GM18868 (cell line): ENCODE data around the gene SLC22A12.
"Not testable (repeated sequence)": the region's sequence is repeated elsewhere in the genome, so short reads cannot be mapped to it uniquely, and the experiment has no call there.

ENCODE experiments used
- ATAC-seq: cut with Tn5 transposase; IDR thresholded peaks from one replicate; pipeline ENCODE4 v1.9.1; 2021; ENCODE audit warnings: mild to moderate bottlenecking, moderate library complexity; ENCODE audit not compliant: unreplicated experiment

Gene SLC22A12

DNA sequence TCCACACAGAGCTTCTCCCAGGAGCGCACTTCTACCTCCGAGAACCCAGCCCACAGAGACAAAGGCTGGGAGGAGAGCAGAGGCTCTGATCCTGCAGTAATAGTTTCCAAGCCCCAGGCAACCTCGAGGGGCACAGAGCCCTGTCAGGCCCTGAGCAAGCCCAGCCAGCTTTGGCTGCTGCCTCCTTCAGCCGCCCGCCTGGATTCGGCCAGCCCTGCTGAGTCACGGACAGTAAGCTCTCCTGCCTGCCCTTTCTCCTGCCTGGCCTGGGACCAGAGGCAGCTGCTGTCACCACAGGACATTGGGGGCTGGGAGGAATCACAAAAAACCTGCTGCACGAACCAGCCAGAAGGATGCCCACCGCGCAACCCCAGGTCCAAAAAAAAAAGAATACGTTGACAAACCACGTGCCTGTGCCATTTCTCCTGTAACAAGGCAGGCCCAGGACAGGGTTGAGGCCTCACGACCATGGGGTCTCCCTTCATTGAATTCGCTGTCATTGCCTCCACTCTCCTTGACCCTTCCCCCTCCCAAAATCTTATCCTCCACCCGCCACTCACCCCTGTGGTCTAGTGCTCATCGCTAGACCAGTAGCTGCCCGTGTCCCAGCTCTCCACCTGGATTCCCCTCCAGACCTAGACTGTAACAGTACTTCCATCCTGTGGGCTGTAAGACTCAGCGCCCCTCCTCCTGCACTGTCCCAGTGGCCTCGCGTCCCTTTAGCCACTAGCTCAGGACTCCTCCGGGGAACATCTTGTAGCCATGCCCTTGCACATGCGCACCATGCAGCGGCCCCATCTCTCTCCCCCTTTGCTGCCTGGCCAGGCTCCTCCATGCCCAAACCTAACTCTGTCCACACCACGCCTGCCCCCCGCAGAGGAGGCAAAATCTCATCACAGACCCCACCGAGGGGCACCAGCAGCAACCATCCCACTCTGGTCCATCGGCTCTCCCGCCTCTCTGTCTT is 7.4 kb upstream of the SLC22A12 start:
- no peak for ATAC-seq

DNA sequence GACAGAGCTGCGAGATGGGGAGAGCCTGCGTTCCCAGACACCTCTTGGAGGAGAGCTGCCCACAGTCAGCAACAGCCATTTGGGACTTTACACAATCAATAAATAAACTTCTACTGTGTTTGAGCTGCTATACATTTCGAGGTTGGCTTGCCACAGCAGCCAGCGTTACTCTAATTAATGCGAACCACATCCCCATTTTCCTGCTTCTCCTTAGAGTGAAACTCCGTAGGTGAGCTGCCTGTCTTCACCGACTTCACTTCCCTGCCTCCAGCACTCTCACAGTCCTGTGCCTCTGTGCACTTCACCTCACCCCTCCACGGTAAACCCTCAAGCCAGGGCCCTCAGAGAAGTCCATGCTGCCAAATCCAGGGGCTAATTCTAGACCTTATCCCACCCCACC is 5.9 kb upstream of the SLC22A12 start:
- no peak for ATAC-seq

DNA sequence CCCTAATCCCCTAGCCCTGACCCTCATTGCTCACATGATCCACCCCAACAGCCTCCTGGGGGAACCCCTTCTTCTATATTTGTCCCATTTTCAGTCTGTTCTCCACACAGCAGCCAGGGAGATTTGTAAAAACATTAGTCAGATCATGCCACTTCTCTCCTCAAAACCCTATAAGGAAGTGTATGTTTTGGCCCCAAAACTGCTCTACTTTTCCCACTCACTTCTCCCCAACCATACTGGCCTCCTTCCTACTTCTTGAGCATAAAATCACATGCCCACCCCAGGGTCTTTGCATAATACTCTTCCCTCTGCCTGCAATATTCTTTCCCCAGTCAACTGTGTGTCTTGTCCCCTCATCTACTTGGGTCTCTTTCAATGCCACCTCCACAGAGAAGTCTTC is 4.7 kb upstream of the SLC22A12 start:
- no peak for ATAC-seq

DNA sequence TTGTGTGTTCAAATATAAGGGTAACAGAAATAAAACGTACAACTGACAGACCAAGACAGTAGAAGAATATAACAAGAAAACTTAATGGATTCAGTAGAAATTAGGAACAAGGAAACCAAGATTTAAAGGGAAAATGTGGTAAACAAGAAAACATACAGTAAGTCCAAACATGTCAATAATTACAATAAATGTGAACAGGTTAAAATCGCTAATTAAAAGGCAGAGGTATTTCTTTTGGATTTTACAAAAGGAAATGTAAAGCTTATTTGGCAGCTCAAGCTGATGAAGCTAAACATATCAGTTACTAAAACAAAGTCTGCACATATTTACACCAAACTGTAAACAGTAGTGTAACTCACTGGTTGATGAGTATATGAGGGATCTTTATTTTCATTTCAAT is 2.3 kb upstream of the SLC22A12 start:
- no peak for ATAC-seq

DNA sequence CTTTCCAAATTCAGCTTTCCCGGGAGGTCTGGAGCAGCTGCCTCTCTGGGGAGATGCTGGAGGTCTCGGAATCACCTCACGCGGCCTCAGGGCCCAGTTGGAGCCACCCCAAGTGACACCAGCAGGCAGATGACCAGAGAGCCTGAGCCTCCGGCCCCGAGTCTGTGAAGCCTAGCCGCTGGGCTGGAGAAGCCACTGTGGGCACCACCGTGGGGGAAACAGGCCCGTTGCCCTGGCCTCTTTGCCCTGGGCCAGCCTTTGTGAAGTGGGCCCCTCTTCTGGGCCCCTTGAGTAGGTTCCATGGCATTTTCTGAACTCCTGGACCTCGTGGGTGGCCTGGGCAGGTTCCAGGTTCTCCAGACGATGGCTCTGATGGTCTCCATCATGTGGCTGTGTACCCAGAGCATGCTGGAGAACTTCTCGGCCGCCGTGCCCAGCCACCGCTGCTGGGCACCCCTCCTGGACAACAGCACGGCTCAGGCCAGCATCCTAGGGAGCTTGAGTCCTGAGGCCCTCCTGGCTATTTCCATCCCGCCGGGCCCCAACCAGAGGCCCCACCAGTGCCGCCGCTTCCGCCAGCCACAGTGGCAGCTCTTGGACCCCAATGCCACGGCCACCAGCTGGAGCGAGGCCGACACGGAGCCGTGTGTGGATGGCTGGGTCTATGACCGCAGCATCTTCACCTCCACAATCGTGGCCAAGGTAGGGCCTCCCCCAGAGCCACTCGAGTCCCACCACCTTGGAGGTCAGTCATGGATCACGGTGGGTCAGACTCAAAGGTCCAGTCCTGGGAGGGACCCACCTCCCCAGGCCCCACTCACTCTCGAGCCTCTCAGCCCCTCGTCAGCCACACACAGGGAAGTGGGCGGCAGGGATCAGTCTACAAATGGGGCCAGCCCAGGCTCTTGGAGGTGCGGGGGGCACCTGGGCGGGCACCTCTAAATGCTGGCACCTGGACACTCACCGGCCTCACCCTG is 525 bp downstream of the SLC22A12 start:
- ATAC-seq, result no peak

DNA sequence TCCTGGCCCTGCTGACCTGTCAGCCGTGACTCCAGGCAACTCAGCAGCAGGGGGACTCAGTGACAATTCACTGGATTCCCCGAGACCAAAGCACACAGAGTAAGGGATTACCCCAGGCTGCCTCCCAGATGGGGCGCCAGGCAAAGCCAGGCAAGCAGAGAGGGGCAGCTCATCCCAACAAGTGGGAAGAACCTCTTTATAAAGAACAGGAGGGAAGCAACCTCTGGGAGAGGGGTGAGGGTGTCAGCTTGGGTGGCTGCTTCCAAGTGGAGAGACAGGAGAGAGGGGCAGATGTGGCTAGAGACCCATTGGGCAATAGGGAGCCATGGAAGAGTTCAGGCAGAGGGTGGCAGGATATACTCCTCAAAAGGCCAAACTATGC is 1.2 kb downstream of the SLC22A12 start:
- ATAC-seq, result no peak

DNA sequence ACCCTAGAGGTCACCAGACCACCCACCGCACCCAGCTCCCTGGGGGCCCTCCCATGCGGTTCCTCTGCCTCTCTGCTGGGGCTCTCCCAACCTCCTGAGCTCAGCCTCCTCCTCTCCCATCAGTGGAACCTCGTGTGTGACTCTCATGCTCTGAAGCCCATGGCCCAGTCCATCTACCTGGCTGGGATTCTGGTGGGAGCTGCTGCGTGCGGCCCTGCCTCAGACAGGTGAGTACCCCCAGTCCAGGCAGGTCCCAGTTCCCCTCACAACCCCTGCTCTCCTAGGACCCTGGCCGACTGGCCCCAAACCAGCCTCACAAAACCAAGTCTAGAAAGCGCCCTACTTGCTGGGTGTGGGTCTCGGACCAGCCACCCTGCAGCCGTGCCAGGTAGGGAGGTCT is 1.6 kb downstream of the SLC22A12 start:
- no peak for ATAC-seq

DNA sequence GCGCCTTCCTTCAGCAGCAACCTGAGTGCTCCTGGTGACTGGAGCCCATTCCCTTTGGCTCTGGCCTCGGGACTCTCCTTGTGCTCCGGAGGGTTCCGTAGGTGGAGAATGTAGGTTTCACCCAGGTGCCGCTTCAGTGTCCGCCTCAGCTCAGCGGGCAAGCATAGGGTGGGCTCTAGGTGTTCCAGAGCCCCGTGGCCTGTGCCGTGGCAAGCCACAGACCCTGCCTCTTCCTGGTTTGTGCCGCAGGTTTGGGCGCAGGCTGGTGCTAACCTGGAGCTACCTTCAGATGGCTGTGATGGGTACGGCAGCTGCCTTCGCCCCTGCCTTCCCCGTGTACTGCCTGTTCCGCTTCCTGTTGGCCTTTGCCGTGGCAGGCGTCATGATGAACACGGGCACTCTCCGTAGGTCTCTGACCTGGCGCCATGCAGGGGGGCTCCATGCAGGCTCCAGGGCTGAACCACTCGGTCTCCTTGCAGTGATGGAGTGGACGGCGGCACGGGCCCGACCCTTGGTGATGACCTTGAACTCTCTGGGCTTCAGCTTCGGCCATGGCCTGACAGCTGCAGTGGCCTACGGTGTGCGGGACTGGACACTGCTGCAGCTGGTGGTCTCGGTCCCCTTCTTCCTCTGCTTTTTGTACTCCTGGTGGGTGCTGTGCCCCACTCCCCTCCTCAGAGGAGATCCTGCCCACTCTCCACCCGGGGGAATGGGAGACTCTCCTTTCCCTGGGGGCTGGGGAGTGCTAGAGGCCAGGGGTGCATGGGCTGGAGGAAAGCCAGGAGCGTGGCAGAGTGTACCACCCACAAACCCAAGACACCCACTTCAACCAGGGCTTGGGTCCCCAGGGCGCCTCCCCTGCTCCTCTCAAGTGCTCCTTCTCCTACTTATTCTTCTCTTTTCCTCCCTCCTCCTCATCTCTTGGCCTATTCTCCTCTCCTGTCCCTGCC is 2.4 kb downstream of the SLC22A12 start:
- no peak for ATAC-seq

DNA sequence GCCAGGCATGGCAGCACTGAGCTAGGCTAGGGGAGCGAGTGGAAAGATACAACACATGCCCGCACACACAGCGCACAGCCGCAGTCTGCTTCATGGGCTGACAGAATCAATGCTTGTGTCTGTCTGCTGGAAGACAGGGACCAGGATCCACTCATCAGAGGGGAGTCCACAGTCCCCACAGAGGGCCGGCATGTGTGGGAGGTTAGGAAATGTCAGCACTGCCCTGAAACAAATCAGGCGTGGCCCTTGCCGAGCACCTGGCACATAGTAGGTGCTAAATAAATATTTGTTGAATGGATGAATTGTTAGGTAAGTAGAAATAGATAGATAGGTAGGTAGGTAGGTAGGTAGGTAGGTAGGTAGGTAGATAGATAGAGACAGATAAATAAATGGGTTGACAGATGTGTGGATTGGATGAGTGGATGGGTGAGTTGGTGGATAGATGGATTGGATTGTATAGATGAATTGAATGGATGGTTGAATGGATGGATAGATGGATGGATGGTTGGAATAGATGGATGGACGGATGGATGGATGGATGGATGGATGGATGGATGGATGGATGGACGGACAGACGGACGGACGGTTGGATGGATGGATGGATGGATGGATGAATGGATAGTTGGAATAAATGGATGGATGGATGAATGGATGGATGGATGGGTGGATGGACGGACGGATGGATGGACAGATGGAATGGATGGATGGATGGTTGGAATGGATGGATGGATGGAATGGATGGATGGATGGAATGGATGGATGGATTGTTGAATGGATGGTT is 3.3 kb downstream of the SLC22A12 start:
- no peak for ATAC-seq

DNA sequence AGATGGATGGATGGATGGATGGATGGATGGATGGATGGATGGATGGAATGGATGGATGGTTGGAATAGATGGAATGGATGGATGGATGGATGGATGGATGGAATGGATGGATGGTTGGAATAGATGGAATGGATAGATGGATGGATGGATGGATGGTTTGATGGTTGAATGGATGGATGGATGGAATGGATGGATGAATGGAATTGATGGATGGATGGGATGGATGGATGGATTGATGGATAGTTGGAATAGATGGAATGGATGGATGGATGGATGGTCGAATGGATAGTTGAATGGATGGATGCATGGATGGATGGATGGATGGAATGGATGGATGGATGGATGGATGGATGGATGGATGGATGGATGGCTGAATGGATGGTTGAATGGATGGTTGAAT is 4.9 kb downstream of the SLC22A12 start:
- not testable (repeated sequence) for ATAC-seq

DNA sequence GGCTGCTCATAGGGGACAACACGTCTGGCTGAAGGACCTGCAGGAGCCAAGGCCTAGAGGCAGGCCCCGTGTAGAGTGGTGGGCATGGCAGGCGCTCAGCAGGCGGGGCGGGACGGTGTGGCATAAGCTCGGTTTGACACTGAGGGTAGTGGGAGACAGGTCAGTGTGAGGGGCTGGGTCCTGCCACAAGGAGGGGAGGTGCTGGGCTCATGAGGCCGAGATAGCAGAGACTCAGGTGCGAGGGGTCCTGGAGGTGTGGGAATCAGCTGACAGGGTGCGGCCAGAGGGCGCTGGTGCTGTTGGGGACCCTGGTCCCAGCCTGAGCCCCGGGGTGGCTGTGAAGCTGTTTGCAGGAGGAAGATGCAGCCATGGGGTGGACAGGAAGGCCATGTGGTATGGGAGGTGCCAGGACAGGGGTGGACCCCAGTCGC is 6.7 kb downstream of the SLC22A12 start:
- no peak for ATAC-seq

DNA sequence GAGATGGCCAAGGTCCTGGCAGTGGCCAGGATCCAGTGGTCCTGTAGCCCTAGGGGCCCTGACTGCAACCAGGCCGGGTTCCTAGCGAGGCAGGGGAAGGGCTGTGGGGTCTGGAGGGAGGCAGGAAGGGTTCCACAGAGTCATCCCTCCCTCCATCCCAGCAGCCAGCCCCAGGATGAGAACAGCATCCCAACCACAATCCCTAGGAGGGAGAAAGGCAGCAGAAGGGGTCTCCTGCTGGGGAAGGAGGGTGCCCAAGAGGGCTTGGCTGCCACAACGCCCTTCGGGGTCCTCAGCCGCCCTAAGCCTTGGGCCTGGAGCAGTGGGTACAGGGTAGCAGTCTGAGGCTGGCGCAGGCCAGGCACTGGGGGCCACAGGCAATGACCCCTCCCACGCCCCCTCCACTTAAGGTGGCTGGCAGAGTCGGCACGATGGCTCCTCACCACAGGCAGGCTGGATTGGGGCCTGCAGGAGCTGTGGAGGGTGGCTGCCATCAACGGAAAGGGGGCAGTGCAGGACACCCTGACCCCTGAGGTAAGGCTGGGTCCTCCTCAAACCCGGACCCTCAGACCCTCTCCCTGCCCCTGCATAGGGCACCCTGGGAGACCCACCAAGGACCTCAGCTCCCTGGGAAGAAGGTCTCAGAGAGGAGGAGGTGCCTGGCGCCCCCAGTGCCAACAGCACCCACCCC is 7.2 kb downstream of the SLC22A12 start:
- ATAC-seq, result no peak

DNA sequence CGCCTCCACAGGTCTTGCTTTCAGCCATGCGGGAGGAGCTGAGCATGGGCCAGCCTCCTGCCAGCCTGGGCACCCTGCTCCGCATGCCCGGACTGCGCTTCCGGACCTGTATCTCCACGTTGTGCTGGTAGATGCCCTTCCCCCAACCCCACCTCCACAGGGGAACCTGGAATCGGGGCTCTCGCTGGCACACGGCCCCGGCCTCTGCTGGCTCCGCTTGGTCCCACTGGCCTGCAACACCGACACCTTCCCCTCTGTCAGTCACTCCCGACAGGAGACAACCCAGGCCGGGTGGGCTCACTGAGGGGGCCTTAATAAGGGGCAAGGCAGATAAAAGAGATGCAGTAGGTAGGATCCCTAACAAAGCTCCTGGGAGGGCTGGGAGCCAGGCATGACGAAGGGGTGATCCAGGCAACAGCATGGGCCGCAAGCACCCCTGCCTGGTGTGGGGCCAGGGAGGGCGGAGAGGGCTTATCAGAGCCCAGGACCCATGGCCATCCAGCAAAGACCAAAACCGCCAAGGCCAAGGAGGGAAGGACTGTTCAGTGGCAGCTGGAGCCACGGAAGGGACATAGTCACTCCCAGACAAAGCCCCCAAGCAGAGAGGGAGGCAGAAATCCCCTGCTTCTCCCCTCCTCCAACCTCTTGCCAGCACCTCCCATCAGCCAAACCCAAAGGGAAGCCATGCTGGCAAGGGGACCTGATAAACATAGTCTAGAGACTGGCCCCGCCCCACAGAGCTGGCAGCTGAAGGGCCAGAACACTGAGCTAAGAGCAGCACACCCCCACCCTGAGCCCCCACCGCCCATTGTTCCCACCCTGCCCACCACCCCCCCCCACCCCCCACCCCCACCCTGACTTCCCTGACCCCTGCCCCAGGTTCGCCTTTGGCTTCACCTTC is 8.0 kb downstream of the SLC22A12 start:
- no peak for ATAC-seq

DNA sequence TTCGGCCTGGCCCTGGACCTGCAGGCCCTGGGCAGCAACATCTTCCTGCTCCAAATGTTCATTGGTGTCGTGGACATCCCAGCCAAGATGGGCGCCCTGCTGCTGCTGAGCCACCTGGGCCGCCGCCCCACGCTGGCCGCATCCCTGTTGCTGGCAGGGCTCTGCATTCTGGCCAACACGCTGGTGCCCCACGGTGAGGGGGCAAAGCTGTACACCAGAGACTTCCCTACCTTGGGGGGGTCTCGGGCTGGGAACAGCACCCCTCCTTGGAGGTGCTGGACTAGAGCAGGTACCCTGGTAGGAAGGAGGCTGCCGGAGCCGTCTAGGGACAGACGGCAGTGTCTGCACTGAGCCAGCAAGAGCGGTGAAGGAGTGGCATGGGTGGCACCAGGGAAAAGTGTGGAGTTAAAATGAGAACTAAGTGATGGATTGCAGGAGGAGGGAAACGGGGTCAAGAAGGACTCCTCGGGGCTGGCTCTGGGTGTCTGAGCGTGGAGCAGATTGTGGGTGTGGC is 8.7 kb downstream of the SLC22A12 start:
- ATAC-seq, result no peak

DNA sequence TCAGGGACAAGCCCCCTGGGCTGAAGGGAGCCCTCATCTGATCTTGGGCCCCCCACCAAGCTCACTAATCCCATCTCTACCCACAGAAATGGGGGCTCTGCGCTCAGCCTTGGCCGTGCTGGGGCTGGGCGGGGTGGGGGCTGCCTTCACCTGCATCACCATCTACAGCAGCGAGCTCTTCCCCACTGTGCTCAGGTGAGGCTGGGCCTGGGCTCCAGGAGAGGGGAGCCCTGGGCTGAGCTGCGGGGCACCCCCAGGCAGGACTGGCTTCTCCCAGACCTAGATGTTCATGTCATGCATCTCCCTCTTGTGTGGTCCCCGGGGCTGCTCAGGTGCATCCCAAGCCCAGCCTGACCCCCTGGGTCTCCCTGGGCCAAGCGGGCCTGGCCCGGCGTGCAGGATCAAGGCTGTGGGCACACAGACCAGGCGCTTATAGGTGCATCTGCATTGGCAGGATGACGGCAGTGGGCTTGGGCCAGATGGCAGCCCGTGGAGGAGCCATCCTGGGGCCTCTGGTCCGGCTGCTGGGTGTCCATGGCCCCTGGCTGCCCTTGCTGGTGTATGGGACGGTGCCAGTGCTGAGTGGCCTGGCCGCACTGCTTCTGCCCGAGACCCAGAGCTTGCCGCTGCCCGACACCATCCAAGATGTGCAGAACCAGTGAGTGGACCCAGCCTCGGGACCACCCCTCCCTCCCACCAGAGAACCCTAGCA is 9.4 kb downstream of the SLC22A12 start:
- ATAC-seq, result no peak

DNA sequence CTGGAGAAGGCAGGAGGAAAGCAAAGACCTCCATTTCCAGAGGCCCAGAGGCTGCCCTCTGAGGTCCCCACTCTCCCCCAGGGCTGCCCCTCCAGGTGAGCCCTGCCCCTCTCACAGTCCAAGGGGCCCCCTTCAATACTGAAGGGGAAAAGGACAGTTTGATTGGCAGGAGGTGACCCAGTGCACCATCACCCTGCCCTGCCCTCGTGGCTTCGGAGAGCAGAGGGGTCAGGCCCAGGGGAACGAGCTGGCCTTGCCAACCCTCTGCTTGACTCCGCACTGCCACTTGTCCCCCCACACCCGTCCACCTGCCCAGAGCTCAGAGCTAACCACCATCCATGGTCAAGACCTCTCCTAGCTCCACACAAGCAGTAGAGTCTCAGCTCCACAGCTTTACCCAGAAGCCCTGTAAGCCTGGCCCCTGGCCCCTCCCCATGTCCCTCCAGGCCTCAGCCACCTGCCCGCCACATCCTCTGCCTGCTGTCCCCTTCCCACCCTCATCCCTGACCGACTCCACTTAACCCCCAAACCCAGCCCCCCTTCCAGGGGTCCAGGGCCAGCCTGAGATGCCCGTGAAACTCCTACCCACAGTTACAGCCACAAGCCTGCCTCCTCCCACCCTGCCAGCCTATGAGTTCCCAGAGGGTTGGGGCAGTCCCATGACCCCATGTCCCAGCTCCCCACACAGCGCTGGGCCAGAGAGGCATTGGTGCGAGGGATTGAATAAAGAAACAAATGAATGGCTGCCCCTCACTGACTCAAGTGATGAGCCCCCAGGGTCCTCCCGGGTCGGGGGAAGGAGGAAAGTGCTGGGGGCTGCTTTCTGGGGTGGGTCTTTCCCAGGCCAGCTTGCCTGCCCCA is 10.8 kb downstream of the SLC22A12 start:
- ATAC-seq, result no peak
